D341Med (cell line): ENCODE results near the gene IL16.

Source experiments
- DNase-seq: peaks from one replicate; pipeline ENCODE4 v3.0.0; 2012; ENCODE audit warnings: low spot score

The IL16 gene

DNA sequence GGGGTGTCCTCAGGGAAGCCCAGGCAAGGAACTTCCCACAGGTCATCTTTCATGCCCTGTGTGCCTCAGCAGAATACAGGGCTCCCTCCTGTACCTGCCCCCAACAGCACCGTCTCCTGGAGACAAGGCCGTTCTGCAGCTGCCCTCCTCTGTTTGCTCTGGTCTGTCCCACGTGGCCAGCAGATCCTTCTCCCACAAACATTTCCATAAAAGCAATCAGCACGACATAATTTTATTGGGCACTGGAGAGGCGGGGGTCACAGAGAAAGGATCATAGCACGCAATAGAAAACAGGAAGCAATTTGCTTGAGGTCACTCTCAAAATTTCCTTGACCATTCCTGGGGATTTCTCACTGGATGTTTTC lies 97.8 kb downstream of the IL16 start:
- no peak for DNase-seq

DNA sequence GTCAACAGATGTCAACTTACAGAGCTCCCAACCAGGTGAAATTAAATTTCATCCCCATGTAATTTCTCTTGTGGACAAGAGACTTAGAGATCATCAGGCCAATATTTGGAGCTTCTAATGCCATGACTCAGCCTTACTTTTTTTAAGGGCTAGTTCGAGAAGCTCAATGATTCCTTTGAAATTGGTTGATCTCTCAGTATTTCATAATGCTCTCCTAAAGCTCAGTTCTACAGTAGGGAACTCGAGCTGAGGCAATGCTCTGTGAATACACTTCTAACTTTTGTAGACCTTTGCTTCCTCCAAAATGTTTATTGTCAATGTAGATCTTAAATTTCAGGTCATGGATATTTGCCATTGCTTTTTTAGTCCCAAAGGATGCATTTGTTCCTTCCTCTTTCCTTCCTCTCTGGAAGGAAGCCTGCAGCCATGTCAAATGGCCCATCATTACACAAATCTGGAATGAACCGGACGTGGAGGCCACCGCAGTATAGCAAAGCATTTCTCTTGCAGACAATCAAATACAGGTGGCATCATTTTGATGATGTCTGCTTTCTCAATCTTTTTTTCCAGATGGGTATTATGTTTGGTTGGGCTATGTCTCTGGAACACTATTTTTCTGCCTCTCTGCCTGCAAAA lies 98.9 kb downstream of the IL16 start:
- no peak for DNase-seq

DNA sequence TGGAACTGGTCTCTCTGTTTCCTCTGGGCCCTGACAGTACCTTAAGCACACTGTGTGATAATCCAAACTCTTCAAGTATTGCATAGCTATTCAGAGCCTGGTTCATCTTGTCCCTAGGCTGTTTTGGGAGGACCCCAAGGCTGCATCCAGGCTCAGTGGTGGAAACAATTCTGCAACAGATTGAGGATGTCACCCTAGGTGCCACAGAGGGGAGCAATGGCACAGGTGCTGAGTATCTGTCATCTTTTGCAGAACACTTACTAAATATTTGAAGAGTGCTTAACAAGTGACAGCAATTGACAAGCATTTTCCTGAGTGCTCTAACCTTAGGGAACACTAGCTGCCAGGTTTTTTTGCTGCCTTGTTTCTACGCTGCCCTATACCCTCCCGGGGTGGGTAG lies 99.5 kb downstream of the IL16 start:
- DNase-seq: no peak

DNA sequence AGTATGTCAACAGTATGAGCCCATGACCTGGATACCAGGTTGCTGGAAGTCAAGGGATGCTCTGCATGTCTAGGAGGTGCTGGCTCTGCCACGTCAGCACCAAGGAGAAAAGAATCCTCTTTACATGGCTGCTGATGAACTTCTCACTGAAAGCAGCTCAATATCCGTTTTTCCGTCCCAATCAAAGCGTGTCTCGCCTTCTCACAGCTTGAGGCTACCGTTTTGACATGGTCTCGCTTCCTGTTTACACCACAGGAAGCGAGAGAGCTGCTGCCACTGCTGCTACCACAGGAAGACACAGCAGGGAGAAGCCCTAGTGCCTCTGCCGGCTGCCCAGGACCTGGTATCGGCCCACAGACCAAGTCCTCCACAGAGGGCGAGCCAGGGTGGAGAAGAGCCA lies 100.0 kb downstream of the IL16 start:
- no peak for DNase-seq

DNA sequence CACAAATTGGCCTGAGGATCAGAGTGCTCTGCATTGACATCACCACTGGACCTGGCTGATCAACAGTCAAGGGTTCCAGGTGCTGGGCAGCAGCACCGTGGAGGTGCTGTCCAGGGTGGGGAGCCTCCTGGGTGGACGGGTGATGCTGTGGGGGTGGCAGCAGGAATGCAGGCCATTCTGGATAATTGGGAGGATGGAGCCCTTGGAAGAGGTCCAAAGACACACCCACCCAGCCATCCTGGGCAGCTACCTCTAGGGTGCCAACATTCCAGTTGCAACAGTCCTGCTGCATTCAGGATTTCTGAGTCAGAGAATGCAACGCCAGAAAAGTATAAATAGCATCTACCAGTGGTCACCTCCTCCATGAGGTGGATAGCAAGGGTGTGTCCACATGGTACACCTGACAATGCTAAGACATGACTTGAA lies 100.5 kb downstream of the IL16 start:
- DNase-seq: no peak

DNA sequence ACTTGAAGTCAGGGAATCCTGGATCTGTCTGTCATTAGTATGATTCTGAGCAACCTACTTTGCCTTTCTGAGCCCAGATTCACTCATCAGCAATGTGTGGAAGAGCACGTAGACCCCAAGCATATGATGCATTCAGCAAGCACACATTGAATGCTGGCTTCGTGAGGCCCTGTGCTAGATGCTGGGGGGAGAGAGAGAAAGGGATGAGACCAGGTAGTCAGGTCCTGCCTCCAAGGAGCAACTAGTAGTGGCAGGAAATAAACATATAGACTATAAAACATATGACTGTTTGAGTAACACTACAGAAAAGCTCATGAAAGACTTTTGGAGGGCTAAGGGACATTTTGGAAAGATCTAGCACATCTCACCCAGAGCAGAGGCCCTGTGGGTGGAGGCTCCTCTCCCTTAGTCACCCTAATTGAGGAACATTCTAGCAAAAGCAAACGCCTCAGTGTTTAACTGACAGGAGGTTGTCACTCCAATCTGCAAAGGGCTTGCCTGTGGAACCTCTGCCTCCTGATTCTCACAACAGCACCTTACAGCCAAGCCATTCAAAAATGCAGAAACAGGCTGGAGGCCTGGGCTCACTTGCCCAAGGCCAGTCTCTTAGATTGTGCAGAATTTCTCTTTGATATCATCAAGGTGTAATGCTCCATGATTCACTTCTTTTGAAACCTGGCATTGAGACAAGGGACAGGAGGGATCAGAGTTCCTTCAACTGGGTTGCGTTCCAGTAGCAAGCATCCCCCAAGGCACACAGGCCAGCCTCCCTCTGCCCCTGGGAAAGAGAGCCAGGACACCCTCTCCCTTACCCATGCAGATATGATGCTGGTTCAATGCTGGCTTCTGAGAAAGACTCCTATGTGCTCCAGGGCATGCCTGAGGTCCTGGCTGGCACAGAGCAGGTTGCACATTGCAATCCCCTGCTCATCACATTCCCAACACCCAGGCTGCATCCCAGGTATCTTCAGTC lies 101.2 kb downstream of the IL16 start:
- no peak for DNase-seq

DNA sequence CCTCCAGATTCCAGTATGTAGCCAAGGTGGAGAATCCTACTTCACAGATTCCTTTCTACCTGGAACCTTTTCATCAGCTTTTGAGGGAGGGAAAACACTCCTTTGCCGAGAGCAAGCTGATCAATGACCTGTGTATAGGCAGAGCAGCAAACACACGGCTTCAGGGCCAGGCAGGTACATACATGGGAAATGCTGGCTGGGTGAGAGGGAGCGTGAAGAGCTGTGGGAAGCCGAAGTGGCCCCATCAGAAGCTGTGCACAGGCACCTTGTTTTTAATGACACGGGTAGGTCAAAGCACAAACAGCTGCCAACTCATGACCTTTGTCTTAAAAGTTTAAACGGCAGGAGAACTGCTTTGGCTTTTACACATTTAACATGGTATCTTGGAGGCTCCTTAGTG lies 101.9 kb downstream of the IL16 start:
- no peak for DNase-seq

DNA sequence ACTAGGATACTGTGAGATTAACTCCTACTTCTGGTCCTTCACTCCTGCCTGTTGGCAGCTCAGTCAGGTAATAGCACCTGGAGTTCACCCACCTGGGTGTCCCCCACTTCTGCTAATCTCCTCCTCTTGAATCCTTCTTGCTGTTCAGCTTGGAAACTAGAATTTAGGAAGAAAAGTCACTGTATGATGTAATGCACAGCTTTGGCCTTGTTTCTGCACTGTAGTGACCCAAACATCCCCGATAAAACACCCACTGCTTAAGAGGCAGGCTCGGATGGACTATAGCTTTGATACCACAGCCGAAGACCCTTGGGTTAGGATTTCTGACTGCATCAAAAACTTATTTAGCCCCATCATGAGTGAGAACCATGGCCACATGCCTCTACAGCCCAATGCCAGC lies 102.5 kb downstream of the IL16 start:
- DNase-seq: no peak

DNA sequence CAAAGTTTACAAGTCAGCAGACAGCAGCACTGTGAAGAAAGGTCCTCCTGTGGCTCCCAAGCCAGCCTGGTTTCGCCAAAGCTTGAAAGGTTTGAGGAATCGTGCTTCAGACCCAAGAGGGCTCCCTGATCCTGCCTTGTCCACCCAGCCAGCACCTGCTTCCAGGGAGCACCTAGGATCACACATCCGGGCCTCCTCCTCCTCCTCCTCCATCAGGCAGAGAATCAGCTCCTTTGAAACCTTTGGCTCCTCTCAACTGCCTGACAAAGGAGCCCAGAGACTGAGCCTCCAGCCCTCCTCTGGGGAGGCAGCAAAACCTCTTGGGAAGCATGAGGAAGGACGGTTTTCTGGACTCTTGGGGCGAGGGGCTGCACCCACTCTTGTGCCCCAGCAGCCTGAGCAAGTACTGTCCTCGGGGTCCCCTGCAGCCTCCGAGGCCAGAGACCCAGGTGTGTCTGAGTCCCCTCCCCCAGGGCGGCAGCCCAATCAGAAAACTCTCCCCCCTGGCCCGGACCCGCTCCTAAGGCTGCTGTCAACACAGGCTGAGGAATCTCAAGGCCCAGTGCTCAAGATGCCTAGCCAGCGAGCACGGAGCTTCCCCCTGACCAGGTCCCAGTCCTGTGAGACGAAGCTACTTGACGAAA lies 103.1 kb downstream of the IL16 start:
- no peak for DNase-seq

DNA sequence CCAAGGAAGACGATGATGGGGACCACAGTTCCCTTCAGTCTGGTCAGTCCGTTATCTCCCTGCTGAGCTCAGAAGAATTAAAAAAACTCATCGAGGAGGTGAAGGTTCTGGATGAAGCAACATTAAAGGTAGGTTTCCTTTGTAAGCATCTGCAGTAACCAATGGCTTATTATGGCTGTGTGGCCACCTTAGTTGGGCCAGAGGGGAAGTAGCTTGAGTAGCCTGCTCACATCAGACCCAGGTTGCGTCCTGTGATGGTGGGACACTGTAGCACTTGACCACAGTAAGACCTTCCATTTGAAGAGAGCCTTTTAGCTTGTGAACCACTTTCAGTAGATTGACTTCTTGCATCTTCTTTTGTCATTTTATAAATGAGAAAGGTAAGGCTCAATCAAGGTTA lies 104.7 kb downstream of the IL16 start:
- DNase-seq: no peak

DNA sequence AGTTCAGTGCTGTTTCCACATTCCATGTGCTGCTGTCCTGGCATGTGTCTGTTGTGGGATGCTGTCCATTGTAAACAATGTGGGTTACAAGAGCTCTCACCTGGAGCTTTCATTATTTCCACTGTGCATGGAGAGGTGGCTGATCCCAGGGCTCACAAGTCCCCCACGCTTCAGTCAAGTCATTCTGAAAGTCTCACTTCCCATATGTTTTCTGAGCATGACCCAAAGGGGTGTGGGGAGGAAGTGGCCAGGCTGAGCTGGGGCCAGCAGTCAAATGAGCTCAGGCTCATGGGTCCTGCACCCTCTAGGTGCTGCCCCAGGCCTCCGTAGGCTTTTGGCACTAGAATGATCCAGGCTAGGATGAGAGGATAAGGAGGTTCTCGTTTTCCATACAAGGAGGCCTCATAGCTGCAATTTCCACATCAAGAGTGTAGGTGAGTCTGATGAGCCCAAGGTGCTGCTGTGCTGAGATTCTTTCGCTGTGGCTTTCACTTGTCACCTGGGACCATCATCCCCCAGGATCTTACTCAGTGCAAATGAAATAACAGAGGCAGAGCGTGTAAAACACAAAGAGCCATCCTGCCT lies 105.2 kb downstream of the IL16 start:
- DNase-seq: no peak

DNA sequence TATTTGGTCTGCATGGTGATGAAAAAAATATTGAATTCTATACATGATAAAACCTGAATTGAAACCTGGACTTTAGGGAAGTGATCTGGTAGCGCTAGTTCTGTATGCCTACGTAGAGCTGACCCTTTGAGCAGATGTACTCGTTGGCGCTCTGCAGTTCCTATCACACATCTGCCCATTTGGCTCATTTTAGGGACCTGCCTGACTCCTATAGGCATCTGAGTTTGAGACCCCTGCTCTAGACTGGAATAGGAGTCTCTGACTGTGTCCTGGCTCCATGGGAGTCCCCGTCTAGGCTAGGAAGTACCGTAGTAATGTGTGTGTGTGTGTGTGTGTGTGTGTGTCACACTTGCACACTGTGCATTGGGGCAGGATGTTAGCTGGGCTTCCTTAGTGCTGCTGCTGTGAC lies 106.0 kb downstream of the IL16 start:
- DNase-seq: no peak

DNA sequence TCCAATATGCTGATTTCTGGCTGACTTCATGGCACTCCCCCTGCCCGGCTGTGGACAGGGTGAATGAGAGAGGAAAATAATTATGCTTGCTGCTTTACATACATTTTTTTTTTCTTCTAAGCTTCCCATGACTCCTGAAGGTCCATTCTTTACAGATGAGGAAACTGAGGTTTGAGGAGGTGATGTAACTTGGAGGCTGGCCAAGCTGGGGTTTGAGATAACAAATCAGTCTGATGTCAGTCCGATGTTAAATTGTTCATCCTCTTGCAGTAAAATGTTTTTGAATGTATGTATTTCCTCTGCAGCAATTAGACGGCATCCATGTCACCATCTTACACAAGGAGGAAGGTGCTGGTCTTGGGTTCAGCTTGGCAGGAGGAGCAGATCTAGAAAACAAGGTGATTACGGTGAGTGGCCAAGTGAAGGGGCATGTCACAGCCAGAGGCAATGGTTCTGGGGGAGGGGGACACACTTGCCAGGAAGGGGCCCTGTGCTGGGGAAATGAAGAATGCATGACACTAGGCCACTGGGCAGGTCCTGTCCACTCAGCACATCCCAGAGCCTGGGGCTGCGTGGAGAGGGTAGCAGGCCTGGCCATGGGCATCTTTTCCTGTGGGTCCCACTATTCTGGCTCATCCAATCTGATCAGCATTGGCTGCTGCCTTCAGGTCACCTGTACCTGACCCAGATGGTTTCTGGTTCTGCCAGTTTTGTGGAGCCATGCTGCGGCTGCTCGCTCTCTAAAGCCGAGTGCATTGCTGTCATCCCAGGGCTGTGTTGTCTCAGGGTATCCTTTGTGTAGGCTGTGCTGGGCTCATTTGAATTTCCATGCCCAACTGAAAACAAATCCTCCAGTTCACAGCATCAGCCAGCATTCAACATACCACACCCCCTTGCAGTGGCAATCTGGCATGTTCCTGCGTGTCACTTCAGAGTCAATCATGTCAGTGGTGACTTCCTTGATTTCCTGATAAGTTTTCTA lies 106.9 kb downstream of the IL16 start:
- DNase-seq: no peak

DNA sequence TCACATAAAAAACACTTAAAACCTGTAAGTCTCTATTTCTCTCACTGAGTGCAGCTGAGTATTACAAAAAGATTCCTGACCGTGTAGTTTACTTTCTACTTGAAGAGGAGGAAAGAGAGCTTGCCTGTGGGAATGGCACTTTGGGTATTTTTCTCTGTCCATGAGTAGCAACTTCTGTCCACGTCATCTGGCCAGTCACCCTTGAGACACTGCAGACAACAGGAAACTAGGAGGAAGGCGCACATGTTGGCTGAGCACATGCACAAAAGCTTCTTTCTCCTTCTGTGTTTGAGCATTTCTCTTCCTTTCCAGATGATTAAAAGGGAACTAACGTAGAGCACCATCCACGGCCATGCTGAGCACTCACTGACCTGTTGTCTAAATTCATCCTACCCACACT lies 107.5 kb downstream of the IL16 start:
- DNase-seq: no peak

DNA sequence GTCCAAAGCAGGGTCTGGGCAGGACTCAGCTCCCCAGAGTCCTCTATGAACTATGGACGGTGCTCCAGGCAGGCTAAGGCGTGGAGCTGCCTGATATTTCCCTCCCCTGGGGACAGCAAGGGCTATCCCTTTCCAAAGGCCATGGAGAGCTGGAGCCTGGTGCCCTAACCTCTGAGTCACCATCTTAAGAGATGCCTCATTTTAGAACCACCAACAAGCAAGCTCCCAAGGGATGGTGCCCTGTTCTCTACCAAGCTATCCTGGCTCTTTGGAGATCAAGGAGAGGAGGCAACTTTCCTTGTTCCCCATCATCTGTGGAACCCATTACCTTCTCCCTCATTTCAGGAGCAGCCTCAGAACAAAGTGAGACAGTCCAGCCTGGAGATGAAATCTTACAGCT lies 111.6 kb downstream of the IL16 start:
- no peak for DNase-seq

DNA sequence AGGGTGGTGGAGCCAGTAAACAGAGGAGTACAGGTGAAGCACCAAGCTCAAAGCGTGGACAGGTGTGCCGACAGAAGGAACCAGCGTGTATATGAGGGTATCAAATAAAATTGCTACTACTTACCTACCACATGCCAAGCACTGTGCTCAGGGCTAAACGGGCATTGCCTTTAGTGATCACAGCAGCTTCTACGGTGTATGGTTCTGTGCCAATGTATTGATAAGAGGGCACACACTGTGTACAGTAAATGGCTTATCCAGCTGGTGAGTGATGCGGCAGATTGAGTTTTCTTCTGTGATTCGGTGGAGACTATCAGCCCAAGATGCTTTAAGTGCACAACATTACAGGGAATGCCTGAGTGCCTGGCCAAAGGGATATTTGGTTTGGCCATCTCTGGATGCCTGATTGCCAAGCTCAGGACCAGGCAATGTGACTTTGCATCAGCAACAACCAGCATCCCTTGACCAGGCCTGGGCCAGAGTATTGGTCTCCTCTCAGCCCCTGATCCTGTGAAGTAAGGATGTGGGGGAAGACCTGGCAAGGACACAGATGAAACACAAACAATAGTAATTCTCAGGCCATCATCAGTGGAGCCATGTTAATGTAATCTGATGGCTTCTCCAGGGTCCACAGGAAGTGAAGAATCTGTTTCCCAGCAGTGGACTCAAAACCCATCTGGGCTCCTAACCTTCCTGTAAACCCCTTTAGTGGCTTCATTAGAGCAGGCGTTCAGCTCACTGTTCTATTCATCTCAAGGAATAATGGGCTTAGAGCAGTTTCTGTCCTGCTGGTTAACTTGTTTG lies 113.2 kb downstream of the IL16 start:
- no peak for DNase-seq

DNA sequence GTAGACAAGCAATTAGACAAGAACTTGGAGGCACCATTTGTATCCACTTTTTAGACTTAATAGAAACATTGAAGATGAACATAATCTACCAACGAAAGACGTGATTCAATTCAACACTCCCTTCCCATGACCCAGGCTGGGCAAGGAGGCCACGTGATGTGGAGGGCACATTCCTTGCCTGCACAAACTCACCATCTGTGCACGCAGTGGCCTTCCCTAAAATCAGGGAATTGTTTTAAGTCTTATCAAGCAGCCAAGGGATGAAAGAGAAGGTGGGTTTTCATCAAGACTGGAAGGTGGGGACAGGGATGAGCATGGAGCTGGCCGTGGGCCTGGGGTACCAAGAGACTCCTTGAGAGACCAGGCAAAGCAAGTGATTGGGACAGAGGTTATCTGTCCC lies 113.8 kb downstream of the IL16 start:
- no peak for DNase-seq

DNA sequence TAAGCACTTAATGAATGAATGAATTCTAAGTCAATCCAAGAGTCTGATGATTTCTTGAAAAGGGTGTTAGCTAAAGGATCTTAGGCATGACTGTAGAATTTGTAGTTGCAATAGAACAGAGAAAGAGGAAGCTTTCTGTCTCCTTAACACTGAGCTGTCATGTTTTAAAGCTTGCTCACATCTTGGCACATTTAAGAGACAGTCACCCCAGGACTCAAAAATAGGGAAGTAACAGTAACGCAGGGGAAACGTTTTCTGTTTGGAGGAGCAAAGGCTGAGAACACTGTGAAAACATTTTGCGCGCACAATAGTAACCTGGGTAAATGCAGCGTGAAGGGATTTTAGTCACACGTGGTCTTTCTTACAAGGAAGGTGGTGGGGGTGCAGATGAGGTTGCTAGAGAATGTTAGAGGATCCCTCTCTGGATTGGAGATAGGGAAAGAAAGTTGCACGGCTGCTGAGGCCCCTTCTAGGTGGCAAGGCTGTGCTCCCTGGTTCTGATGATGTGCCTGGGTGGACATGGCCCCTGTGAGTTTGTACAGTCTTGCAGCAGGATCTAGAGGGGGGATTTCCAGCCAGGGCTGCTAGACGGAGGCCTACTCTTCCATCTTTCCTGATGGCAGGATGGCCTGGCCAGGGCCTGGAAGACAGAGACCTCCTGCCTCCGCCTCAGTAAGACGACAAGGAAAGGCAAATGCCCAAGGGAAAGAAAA lies 115.2 kb downstream of the IL16 start:
- DNase-seq: no peak

DNA sequence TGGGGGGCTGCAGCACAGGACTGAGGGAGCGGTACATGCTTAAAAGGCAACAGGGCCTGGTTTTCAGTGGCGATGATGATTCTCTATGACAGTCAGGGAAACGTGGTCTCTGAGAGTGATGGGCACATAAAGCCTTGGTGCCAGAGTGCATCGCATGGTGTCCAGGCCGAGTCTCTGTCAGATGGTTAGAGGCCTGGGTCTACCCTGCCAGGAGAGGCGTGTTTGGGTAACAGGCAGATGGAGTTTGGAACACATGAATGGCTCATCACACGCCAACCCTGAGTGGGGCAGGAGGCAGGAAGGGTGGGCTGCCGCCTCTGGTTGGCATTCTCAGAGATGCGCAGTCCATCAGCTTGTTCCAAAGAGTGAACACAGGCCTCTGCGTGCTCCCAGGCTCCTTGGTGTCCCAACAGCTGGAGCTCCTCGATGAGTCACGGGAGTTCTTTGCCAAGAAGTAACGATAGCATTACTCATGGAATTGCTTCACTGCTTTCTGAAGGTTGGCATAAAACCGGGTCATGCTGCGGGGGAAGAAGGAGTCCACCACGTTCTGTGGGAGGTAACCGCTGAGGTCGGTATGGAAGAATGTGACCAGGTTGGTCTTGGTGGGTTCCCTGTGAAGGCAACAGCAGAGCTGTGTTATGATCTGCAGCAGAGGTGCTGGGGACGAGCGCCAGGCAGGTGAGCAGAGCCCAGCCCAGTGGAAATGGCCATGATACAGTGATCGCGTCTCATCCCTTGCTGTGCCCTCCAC lies 116.3 kb downstream of the IL16 start:
- no peak for DNase-seq
